Tibial nerve (tissue), 4 donors: Measurements from ENCODE around the gene NDFIP2.

Source experiments
- EP300 ChIP-seq, 2 donors: sonication (generic); formaldehyde crosslinking; IDR thresholded peaks; one replicate each; pipeline ENCODE4 v1.6.1; 2017; ENCODE audit warnings: antibody characterized with exemption in 2 of 2, mild to moderate bottlenecking in 1 of 2
- POLR2A ChIP-seq, 2 donors: fragments of 450-650 bp; IDR thresholded peaks; one replicate each; pipeline ENCODE4 v1.6.1; 2017; ENCODE audit warnings: antibody characterized with exemption in 2 of 2, mild to moderate bottlenecking in 2 of 2, moderate library complexity in 2 of 2
- TF ChIP-seq, protein P1 (sequence below), 5 experiments: fragments of 200-600 bp in 3 of 5; fragments of 450-650 bp in 2 of 5; sonication (generic) in 3 of 5; IDR thresholded peaks; one replicate each; pipeline ENCODE4 v1.5.1; 2016 to 2019; ENCODE audit warnings: antibody characterized with exemption in 5 of 5, mild to moderate bottlenecking in 3 of 5, moderate library complexity in 2 of 5

DNA sequence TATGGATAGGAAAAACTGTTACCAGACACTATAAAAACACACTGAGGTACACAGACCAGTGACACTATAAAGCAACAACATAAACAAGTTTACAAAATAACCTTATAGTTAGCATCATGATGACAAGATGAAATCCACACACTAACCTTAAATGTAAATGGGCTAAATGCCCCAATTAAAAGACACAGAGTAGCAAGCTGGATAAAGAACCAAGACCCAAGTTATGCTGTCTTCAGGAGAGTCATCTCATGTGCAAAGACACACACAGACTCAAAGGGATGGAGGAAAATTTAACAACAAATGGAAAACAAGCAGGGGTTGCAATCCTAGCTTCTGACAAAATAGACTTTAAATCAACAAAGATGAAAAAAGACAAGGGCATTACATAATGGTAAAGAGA, 81.6 kb downstream of the NDFIP2 start:
- TF ChIP-seq, protein P1, sequence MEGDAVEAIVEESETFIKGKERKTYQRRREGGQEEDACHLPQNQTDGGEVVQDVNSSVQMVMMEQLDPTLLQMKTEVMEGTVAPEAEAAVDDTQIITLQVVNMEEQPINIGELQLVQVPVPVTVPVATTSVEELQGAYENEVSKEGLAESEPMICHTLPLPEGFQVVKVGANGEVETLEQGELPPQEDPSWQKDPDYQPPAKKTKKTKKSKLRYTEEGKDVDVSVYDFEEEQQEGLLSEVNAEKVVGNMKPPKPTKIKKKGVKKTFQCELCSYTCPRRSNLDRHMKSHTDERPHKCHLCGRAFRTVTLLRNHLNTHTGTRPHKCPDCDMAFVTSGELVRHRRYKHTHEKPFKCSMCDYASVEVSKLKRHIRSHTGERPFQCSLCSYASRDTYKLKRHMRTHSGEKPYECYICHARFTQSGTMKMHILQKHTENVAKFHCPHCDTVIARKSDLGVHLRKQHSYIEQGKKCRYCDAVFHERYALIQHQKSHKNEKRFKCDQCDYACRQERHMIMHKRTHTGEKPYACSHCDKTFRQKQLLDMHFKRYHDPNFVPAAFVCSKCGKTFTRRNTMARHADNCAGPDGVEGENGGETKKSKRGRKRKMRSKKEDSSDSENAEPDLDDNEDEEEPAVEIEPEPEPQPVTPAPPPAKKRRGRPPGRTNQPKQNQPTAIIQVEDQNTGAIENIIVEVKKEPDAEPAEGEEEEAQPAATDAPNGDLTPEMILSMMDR (IDR thresholded peaks at IDR 0.05): no peak
- TF ChIP-seq POLR2A (IDR thresholded peaks at IDR 0.05) (no peak), EP300 (IDR thresholded peaks at IDR 0.05) (no peak)
